Heart right ventricle (tissue), 16 donors: ENCODE data around the gene GLT6D1. TPM values are rescaled to one million over a fixed set of nuclear protein-coding genes. Genes with fewer than 3 reads are reported as not detected.

Experiments used
- ATAC-seq, 8 donors: fragments of 200-7000 bp; cut with Tn5 transposase; one replicate each; pipeline ENCODE4 v1.9.1; 2020; ENCODE audit warnings: mild to moderate bottlenecking in 8 of 8, moderate library complexity in 8 of 8, moderate number of reproducible peaks in 1 of 8
- DNase-seq, 2 donors: peaks; one replicate each; pipeline ENCODE4 v3.0.0-alpha.2; 2020
- H3K27ac ChIP-seq, 10 donors: fragments of 200-600 bp; sonication (generic) in 2 of 10; one replicate each; pipeline versions ENCODE4 v1.5.0 to v1.8.0; 2020 to 2022; ENCODE audit warnings: mild to moderate bottlenecking in 3 of 10
- H3K27me3 ChIP-seq, 7 donors: fragments of 200-600 bp; one replicate each; pipeline ENCODE4 v1.8.0; 2021 to 2022; ENCODE audit warnings: mild to moderate bottlenecking in 2 of 7
- H3K36me3 ChIP-seq, 9 donors: fragments of 200-600 bp; sonication (generic) in 1 of 9; one replicate each; pipeline versions ENCODE4 v1.5.0 to v1.8.0; 2020 to 2022; ENCODE audit warnings: mild to moderate bottlenecking in 2 of 9
- H3K4me1 ChIP-seq, 9 donors: fragments of 200-600 bp; sonication (generic) in 1 of 9; one replicate each; pipeline versions ENCODE4 v1.5.0 to v1.8.0; 2020 to 2022; ENCODE audit warnings: mild to moderate bottlenecking in 4 of 9
- H3K4me3 ChIP-seq, 10 donors: fragments of 200-600 bp; sonication (generic) in 2 of 10; one replicate each; pipeline versions ENCODE4 v1.5.0 to v1.8.0; 2020 to 2022; ENCODE audit warnings: mild to moderate bottlenecking in 7 of 10, moderate library complexity in 2 of 10
- H3K9me3 ChIP-seq, 11 donors: fragments of 200-600 bp in 10 of 11; sonication (generic) in 2 of 11; one replicate each; pipeline versions ENCODE4 v1.5.0 to v1.8.0; 2013 to 2022; ENCODE audit warnings: mild to moderate bottlenecking in 2 of 11, control low read depth in 1 of 11, moderate library complexity in 1 of 11
- CTCF ChIP-seq, 9 donors: fragments of 200-600 bp; sonication (generic) in 2 of 9; IDR thresholded peaks; one replicate each; pipeline versions ENCODE4 v1.5.0 to v1.8.0; 2021 to 2022; ENCODE audit warnings: antibody characterized with exemption in 9 of 9, mild to moderate bottlenecking in 5 of 9, moderate library complexity in 1 of 9
- WGBS, 2 donors: extraction: QIAGEN DNeasy Blood & Tissue Kit; methylation state at CpG; one replicate each; pipeline ENCODE4 v1.1.7; 2013; ENCODE audit warnings: inconsistent platforms in 1 of 2; 5-methylcytosine and 5-hydroxymethylcytosine counted together
- intact Hi-C, 10 donors: fragments of 100-400 bp; cut with DNase I; formaldehyde crosslinking; loops; one replicate each; pipeline versions ENCODE4 v1.11.1 to v1.14.2; 2022
- polyA plus RNA-seq, 2 donors: library from polyadenylated mRNA; stranded (reverse); fragments of 200-250 nt; gene quantifications; one replicate each; pipeline ENCODE4 v1.2.3, GENCODE V29; 2013
- total RNA-seq, 10 donors: library from RNA; stranded (reverse); fragmentation: NEBNext Ultra II Directional in 3 of 10; extraction: Animal tissue kit (Norgen Biotek cat#: 25700) in 3 of 10; gene quantifications; one replicate each; pipeline versions ENCODE4 v1.2.1 to v1.2.4, GENCODE V29; 2021 to 2023
- donor health status: Arrhythmogenic right ventricular cardiomyopathy.
- donor health status: ischemic (EF 13 %, LVEDD 7.1; RV severe dilation, severe dysfunction).
- donor health status: healthy with polysubstance abuse.
- donor health status: DM: no; HTN: yes; CAD: no.
- donor health status: DM: no; HTN: no; CAD: no.
- donor health status: ischemic (EF 25% LVEDD 6.9; RV normal size, moderate dysfunction).
- donor health status: ischemic (EF 25% LVEDD 5.7; RV mildly dilated, moderate dysfunction).
- donor health status: healthy.
- donor health status: DM: yes; HTN: yes; CAD: no.
- donor health status: Ischemic cardiomyopathy.
- donor health status: ischemic (EF 35%, LVEDD 5.7; RV mildly dilated, moderate dysfunction).
- donor health status: nonischemic (EF 11% LVEDD 7.7; RV severe dilation, severe dysfunction).
- donor health status: DM: yes; HTN: yes; CAD: no.
- donor health status: PGD.
- donor health status: ischemic (EF 29% LVEDD 5.4; RV normal size, mild dysfunction).
- donor health status: nonischemic (EF 23%, LVEDD 6.1; RV moderate dilation, normal function).

The GLT6D1 gene
- total and polyA plus RNA-seq, 12 donors = not detected

GRCh38 chr9:135655317-135655716, 16.0 kb upstream of the GLT6D1 start:
- Histone ChIP-seq H3K27me3 (peaks cover 0 to 32% (median 9%) of the 10 kb centered on the region in 7 donors), H3K9me3 (peaks cover 0 to 7% (median 0%) of the 10 kb centered on the region in 11 donors), H3K36me3 (no peaks in the 10 kb centered on the region), H3K4me1 (no peaks in the 10 kb centered on the region), H3K4me3 (no peak overlapping the region), H3K27ac (no peak overlapping the region)
- intact Hi-C loops = loop anchor here in 1 of 10 donors (5.0 kb wide), 1 partner anchor 528 kb away; no protein-coding TSS in a partner anchor
- 75 to 82% methylated on average over 8 of the region's 8 CpGs for WGBS, 2 donors
- TF ChIP-seq CTCF (IDR thresholded peaks at IDR 0.05) = no peak
- no peak for ATAC-seq
- no peak for DNase-seq

DNA sequence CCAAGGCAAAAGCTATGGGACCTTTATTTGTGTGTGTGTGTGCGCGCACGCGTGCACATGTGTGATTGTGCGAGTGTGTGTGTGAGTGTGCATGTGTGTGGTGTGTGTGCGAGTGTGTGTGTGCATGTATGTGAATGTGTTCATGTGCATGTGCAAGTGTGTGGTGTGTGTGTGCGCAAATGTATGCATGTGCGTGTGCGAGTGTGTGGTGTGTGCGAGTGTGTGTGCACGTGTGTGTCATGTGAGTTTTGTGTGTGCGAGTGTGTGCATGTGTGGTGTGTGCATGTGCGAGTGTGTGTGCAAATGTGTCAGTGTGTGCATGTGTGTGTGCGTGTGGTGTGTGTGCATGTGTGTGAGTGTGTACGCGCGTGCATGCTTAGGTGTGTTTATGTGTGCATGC, 11.1 kb upstream of the GLT6D1 start:
- intact Hi-C loops = no loop called here
- Histone ChIP-seq H3K36me3 (no peaks in the 10 kb centered on the region), H3K27ac (no peak overlapping the region), H3K27me3 (peaks cover 0 to 15% (median 6%) of the 10 kb centered on the region in 7 donors), H3K4me1 (no peaks in the 10 kb centered on the region), H3K9me3 (peaks cover 0 to 55% (median 23%) of the 10 kb centered on the region in 11 donors), H3K4me3 (no peak overlapping the region)
- DNase-seq (no peak), ATAC-seq (no peak)
- TF ChIP-seq CTCF (IDR thresholded peaks at IDR 0.05) = no peak
- WGBS, 2 donors = 92 to 93% methylated on average over 17 of the region's 17 CpGs

GRCh38 chr9:135649508-135649907, 10.2 kb upstream of the GLT6D1 start:
- Histone ChIP-seq H3K27ac (no peak overlapping the region), H3K4me3 (no peak overlapping the region), H3K27me3 (peaks cover 0 to 10% (median 0%) of the 10 kb centered on the region in 7 donors), H3K4me1 (no peaks in the 10 kb centered on the region), H3K9me3 (peaks cover 0 to 64% (median 32%) of the 10 kb centered on the region in 11 donors), H3K36me3 (no peaks in the 10 kb centered on the region)
- intact Hi-C loops = no loop called here
- 70 to 77% methylated on average over 2 of the region's 2 CpGs for WGBS, 2 donors
- TF ChIP-seq CTCF (IDR thresholded peaks at IDR 0.05) = no peak
- no peak for DNase-seq
- no peak for ATAC-seq

- H3K9me3 ChIP-seq = peaks cover 0 to 72% (median 39%) of the 10 kb centered on the region in 11 donors
- no peak overlapping the region for H3K4me3 ChIP-seq
- intact Hi-C loops = no loop called here
- TF ChIP-seq CTCF (IDR thresholded peaks at IDR 0.05) = no peak
- DNase-seq (no peak), ATAC-seq (no peak)
- H3K4me1 ChIP-seq = no peaks in the 10 kb centered on the region
- H3K27ac ChIP-seq = no peak overlapping the region
- no peaks in the 10 kb centered on the region for H3K36me3 ChIP-seq
- 75% methylated on average over 10 of the region's 10 CpGs for WGBS, 2 donors
- peaks cover 0 to 10% (median 0%) of the 10 kb centered on the region in 7 donors for H3K27me3 ChIP-seq
These were observed 9.4 kb upstream of the GLT6D1 start for GRCh38 chr9:135648494-135649410.
